Measurements from ENCODE around the gene USP16. TPM values are rescaled to one million over a fixed set of nuclear protein-coding genes. Genes with fewer than 3 reads are reported as not detected.
A peak's percentile ranks its signal among the peaks of the same experiment; 100 is the strongest.

USP16 gene
- total and polyA plus RNA-seq, 2 of the 13 experiments (the other 11 are each of a cell fraction or from before 2014, with no cell fraction given): 16.5 to 46.9 TPM

- TF ChIP-seq ARNTL (CRISPR knock-in tag; IDR thresholded peaks at IDR 0.05) (no peak; the same call in 1 of the 2 replicates), RCOR2 (CRISPR knock-in tag; IDR thresholded peaks at IDR 0.05) (no peak), ZNF800 (CRISPR knock-in tag; IDR thresholded peaks at IDR 0.05) (peak; percentile 76; the same call in 1 of the 2 replicates), SIN3A (IDR thresholded peaks at IDR 0.05; ENCODE audit: borderline replicate concordance, low read depth, low read length) (peak; percentile 41; the same call in 1 of the 2 replicates), ZNF709 (CRISPR knock-in tag; IDR thresholded peaks at IDR 0.05) (peak; percentile 82; the same call in 1 of the 2 replicates), ZNF597 (CRISPR knock-in tag; IDR thresholded peaks at IDR 0.05) (no peak), SMARCE1 (IDR thresholded peaks at IDR 0.05; ENCODE audit: borderline replicate concordance) (no peak), ZFX (CRISPR knock-in tag; IDR thresholded peaks at IDR 0.05; ENCODE audit: low read depth) (peak; percentile 98), ZFAT (CRISPR knock-in tag; conservative IDR thresholded peaks at IDR 0.05) (no peak), GTF2F1 (IDR thresholded peaks at IDR 0.05; ENCODE audit: low read length) (no peak), ZNF205 (CRISPR knock-in tag; IDR thresholded peaks at IDR 0.05) (peak; percentile 77), LCORL (IDR thresholded peaks at IDR 0.05) (no peak), LCORL (CRISPR knock-in tag; IDR thresholded peaks at IDR 0.05) (peak; percentile 78), CBX5 (CRISPR knock-in tag; IDR thresholded peaks at IDR 0.05; ENCODE audit: borderline replicate concordance) (peak; percentile 94), CBX2 (IDR thresholded peaks at IDR 0.05; ENCODE audit: low read depth, low read length) (no peak), CBX2 (CRISPR knock-in tag; IDR thresholded peaks at IDR 0.05; ENCODE audit: low read depth) (no peak), AHR (CRISPR knock-in tag; IDR thresholded peaks at IDR 0.05) (no peak), PHF8 (CRISPR knock-in tag; IDR thresholded peaks at IDR 0.05) (peak; percentile 99), KLF16 (CRISPR knock-in tag; IDR thresholded peaks at IDR 0.05) (peak in 1 of 2 experiments; percentile 92; a peak in 2 of 4 replicates), ZEB1 (IDR thresholded peaks at IDR 0.05; ENCODE audit: insufficient replicate concordance, low read depth) (no peak), CTCF (CRISPR knock-in tag; IDR thresholded peaks at IDR 0.05) (peak; percentile 11; the same call in 1 of the 2 replicates), PRDM15 (CRISPR knock-in tag; IDR thresholded peaks at IDR 0.05) (0 out of 2 replicates have a peak, but pooled peaks have one; percentile 65)
Measured at GRCh38 chr21:29073222-29074006, 48.9 kb downstream of the USP16 start, which contains the start of gene CCT8 (continued).

All from HepG2 (cell line).